Coronary artery (tissue), 2 donors: Measurements from ENCODE around the gene NAV2.

Experiments used
- DNase-seq: peaks from one replicate; pipeline ENCODE4 v3.0.0-alpha.2; 2017; ENCODE audit warnings: low spot score
- H3K27ac ChIP-seq, 2 donors: fragments of 200-600 bp; sonication (generic); one replicate each; pipeline ENCODE4 v1.5.1; 2016 to 2019
- H3K4me3 ChIP-seq: fragments of 200-600 bp; sonication (generic); 2 replicates; pipeline ENCODE4 v1.5.1; 2016; ENCODE audit warnings: mild to moderate bottlenecking, moderate library complexity
- CTCF ChIP-seq: fragments of 200-600 bp; sonication (generic); IDR thresholded peaks from one replicate; pipeline ENCODE4 v1.5.1; 2019; ENCODE audit warnings: antibody characterized with exemption

NAV2 gene

GRCh38 chr11:20061776-20062175, 349.1 kb downstream of the NAV2 start:
- DNase-seq = no peak
- no peak overlapping the region for H3K27ac ChIP-seq
- TF ChIP-seq CTCF = no peak
- H3K4me3 ChIP-seq = no peak overlapping the region

GRCh38 chr11:20064961-20065405, 352.3 kb downstream of the NAV2 start:
- Histone ChIP-seq H3K27ac (no peak overlapping the region), H3K4me3 (no peak overlapping the region)
- no peak for TF ChIP-seq CTCF
- DNase-seq = no peak

- TF ChIP-seq CTCF = no peak
- no peak overlapping the region for H3K4me3 ChIP-seq
- H3K27ac ChIP-seq = no peak overlapping the region
- no peak for DNase-seq
Measured at GRCh38 chr11:20065406-20065805, 352.8 kb downstream of the NAV2 start.

GRCh38 chr11:20066013-20066782, 353.6 kb downstream of the NAV2 start:
- no peak for DNase-seq
- no peak overlapping the region for H3K4me3 ChIP-seq
- no peak overlapping the region for H3K27ac ChIP-seq
- TF ChIP-seq CTCF = no peak

- no peak overlapping the region for H3K4me3 ChIP-seq
- no peak for DNase-seq
- TF ChIP-seq CTCF = no peak
- no peak overlapping the region for H3K27ac ChIP-seq
Measured at GRCh38 chr11:20066783-20067156, 354.1 kb downstream of the NAV2 start.

- H3K4me3 ChIP-seq = no peak overlapping the region
- no peak for DNase-seq
- H3K27ac ChIP-seq = no peak overlapping the region
- no peak for TF ChIP-seq CTCF
Measured at GRCh38 chr11:20067665-20068064, 355.0 kb downstream of the NAV2 start.

- no peak for DNase-seq
- H3K27ac ChIP-seq = no peak overlapping the region
- no peak for TF ChIP-seq CTCF
- H3K4me3 ChIP-seq = no peak overlapping the region
Measured at GRCh38 chr11:20068691-20069090, 356.1 kb downstream of the NAV2 start.
